Stimulated activated CD4-positive, alpha-beta T cell treated with anti-CD3 and anti-CD28 coated beads, Interleukin-4, amount 100 ng/mL, for 4 hours (primary cell): Measurements from ENCODE around the gene INPP4B.
"Not testable (repeated sequence)": the region's sequence is repeated elsewhere in the genome, so short reads cannot be mapped to it uniquely, and the experiment has no call there.

ENCODE experiments used
- DNase-seq, 2 experiments: peaks; one replicate each; pipeline ENCODE4 v3.0.0-alpha.2; 2020

Gene INPP4B

DNA sequence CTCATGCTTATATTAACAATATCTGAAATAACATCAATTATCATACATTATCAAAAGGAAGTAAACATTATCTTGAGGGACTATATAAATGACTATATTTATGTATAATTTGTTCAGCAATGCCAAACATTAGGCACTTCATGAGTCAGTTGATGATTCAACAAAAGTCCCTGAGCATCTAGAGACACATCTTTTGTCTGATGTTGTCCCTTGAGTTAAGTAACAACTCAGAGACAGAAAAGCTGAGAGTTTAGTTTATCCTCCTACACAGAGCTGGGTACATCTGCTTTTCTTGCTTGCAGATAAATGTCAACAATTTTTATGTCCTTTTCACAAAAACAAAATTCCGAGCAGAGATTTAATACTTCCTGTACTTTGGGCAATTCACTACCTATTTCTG, 311.1 kb downstream of the INPP4B start:
- no peak for DNase-seq

DNA sequence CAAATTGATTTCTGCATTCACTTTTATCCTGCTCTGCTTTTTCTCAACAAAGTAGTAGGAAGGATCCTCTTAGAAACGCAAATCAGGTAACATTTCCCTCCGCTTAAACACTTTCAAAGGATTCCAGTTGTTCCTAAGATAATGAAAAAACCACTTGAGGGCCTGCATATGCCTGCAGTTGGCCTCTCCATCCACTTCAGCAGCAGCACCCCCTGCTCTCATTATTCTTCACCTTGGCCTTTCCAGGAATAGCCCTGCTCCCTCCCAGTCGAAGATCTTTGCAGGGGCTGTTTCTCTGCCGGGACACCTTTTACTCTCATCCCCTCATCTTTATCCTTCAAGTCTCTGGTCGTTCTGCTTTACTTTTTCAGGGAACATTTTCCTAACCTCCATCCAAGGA, 314.0 kb downstream of the INPP4B start:
- DNase-seq, result no peak

DNA sequence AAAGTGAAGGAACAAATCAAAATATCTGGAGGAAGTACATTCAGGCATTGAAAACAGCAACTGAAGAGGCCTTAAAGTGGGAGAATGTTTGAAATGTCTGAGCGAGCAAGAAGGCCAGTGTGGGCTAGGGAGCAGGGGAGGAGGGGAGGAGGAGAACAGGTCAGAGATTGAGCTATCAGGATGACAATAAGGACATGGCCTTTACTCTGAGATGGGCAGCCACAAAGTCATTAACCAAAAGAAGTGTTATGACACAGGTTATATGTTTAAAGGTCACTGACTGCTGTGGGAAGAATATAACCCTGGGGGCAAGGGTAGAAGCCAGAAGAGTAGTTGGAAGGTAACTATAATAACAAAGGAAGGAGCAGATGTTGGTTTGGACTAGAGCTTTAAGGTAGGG, 315.4 kb downstream of the INPP4B start:
- no peak for DNase-seq

DNA sequence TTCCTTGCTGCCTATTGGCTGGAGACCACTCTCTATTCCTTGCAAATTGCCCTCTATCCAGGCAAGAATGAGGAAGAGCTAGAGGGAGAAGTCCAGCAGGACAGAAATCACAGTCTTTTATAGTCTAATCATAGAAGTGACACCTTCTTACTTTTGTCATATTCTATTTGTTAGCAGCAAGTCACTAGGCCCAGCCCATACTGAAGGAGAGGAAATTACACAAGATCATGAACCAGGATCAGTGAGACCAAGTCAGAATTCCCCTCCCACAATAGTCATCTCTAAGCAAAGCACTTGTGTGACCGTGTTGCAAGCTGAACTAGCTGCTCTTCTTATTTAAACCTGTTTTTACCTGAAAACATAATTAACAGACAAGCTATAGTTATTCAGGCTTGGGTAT, 317.7 kb downstream of the INPP4B start:
- no peak for DNase-seq

DNA sequence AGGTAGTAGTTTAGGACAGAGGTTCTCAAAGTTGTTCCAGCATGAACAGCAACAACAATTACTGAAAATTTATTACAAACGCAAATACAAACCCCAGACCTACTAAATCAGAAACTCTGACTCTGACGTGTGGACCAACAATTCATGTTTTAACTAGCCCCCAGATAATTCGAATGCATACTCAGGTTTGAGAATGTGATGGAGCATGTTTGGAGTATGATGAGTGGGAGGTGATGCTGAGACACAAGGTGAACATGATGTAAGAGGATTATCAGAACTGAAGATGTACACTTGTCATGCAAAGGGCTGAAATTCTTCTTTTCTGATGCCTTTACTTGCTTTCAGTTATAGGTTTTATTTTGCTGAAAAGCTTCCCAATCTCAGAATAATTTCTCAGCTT, 323.0 kb downstream of the INPP4B start:
- DNase-seq, result no peak

DNA sequence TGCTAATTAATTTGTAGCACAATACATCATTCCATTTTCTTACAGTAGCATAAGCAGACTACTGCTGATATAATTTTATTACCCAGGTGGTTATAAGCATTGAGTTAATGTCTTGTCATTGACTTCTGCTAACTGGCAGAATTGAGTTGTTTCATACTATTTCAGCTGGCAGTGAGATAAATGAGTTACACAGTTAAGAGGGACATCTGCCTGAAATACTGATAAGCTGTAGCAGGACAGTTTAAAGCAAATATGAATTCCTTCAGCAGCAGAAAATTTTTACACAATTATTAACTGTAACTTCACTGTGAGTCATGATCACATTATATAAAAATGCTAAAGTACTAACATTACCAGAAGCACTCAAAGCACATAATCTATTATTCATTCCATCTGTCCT, 326.8 kb downstream of the INPP4B start:
- DNase-seq, result no peak

DNA sequence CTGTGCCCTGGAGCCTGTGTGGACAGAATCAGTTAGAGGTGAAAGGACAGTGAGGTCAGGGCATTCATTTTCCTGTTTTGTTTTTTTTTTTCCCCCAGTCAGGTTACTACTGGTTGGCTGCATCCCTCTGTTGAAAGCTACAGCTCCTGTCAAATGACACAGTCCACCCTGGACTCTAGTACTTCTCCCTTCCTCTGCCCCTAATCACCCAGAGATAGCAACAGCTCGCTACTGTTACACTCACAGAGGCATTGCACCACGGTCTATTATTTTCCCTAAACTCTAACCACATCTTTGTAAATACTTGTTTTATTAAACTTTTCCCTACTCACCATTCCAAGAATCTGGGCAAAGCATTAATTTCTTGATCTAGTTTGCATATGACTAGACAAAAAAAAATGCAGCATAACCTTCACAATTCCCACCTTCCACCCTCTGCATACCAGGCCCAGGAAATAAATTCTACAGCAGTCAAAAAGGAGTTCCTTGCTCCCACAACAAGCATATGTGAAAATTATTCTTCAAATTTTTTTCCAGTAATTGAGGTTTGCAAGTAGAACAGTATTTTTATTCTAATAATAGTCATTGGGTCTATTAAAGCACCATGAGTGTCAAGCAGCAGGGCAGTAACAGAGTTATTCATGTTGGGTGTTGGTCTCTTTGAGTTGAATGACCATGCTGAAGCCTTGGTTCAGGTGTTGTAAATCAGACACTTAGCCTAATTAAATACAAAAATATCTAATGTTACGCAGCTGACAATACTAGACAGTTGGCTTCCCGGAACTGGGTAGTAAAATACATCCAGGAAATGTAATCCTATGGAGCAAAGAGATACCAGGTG, 329.2 kb downstream of the INPP4B start:
- no peak for DNase-seq

DNA sequence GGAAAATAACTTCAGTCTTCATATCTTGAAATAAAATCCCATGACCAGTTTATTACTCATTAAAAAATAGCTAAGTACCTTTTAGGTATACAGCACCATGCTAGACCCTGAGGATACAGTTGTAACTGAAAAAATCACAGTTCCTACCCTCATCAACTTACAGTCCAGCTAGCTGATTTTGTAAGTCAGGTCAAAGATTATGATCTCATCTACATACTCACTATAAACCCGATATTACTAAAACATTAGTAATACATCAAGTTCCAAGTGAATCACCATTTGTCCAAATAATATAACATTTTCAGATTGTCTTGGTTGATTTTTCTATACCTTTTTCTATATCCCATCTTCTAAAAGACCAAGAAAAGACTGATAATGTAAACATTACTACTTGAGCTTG, 333.9 kb downstream of the INPP4B start:
- no peak for DNase-seq

DNA sequence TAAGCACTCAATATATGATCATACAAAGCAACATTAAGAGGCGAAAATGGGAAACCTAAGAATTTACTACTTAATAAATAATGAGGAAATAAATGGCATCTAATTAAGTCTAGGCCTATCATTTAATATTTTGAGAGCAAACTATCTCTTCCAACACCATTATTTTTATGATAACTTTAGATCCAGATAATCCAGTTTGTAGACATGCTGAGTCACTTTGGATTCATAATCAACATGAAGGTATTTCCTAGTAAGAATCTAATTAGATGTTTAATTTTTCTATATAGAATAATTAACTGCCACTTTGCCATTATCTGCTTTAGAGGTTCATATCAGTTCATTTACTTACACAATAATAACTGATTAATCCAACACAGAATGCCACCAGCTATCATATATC, 336.2 kb downstream of the INPP4B start:
- no peak for DNase-seq

DNA sequence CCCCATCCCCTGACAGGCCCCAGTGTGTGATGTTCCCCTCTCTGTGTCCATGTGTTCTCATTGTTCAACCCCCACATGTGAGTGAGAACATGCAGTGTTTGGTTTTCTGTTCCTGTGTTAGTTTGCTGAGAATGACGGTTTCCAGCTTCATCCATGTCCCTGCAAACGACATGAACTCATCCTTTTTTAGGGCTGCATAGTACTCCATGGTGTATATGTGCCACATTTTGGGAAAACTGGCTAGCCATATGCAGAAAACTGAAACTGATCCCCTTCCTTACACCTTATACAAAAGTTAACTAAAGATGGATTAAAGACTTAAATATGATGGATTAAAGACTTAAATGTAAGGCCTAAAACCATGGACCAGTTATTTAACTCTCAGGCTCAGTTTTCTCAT, 336.7 kb downstream of the INPP4B start:
- not testable (repeated sequence) for DNase-seq

DNA sequence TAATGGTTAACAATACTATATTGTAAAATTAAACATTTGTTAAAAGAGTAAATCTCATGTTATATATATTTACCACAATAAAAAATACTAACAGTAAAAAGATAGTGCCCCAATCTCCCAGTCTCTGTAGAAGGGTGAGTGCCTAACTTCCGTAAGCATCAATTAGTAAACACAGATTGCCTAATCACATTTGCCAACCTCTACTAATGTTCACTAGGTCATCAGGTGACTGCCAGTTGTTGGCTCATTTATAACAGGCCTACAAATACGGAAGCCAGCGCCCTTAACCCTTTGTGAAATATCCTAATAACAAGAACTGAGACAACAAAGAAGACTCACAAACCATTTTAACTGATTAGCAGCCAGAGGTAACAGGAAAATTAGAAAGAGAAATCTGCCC, 345.1 kb downstream of the INPP4B start:
- DNase-seq, result no peak

DNA sequence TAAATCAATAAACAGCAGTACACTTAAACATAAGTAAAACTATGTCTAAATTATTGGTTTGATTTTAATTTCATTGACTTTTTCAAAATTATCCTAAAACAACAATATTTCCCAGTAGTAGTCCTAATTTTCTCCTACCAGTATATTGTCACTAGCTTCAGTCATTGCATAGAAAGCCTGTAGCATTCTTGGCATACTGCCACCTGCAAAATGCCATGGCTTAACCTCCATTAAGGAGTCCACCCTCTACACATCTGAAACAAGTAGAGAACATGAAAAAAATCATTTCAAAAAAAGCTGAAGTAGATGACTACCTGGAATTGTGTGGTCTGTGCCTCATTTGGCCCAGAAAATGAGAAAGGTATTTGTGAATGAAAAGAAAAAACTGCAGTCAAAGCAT, 348.5 kb downstream of the INPP4B start:
- DNase-seq, result no peak

DNA sequence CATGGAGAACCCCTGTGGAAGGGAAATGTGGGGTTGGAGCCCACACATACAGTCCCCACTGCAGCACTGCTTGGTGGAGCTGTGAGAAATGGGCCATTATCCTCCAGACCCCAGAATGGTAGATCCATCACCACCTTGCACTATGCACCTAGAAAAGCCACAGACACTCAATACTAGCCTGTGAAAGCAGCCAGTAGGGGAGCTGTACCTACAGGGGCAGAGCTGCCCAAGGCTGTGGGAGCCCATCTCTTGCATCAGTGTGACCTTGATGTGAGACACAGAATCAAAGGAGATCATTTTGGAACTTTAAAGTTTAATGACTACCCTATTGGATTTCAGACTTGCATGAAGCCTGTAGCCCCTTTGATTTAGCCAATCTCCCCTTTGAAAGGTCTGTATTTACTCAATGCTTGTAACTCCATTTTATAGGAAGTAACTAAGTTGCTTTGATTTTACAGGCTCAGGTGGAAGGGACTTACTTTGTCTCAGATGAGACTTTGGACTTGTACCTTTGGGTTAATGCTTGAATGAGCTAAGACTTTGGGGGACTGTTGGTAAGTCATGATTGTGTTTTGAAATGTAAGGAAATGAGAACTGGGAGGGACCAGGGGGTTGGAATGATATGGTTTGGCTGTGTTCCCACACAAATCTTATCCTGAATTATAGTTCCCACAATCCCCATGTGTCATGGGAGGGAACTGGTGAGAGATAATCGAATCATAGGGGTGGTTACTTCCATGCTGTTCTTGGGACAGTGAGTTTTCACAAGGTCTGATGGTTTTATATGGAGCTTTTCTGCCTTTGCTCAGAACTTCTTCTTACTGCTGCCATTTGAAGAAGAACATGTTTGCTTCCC, 352.6 kb downstream of the INPP4B start:
- DNase-seq, result no peak

DNA sequence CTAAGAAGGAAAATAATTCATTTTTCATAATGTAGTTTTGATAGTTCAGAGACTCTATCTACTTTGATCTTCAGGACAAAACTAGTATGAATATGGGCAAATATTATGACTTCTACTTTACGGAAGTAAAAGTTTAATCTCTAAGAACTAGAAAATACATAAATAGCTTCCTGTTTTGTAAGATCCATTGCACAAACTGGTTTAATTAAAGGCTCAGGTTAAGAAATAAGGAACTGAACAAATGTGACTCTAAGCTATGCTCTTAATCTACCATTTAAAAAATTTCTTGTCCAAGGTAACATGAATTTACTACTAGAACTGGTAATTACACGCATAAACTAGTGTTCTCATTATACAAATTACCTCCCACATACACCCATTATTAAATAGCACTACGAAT, 360.6 kb downstream of the INPP4B start:
- no peak for DNase-seq

DNA sequence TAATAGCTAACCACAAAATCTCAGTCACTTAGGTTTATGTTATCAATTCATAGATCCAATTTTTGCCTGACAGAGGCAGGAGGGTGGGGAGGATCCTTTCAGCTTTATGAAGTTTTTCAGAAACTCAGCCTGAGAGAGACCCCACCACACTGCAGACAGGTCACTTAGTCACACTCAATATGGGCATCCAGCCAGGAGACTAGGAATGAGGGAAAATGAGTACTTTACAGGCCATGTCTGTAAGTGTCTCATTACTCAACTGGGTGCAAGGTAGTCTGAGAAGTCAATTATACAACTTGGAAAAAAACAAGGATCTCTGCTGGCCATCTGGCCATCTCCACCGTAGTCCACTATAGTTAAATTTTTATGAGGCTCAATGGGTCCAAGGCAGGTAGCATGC, 365.9 kb downstream of the INPP4B start:
- no peak for DNase-seq

DNA sequence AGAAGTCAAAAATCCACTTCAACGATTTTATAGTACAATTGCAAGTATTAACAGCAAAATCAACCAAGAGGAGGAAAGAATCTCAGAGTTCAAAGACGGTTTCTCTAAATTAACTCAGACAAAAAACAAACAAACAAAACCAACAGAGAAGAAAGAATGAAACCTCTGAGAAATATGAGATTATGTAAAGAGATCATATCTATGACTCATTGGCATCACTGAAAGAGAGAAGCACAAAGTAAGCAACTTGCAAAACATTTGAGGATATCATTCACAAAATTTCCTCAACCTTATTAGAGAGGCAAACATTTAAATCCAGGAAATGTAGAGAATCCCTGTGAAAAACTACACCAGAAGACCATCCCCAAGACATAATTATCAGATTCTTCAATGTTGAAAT, 370.4 kb downstream of the INPP4B start:
- DNase-seq, result no peak

DNA sequence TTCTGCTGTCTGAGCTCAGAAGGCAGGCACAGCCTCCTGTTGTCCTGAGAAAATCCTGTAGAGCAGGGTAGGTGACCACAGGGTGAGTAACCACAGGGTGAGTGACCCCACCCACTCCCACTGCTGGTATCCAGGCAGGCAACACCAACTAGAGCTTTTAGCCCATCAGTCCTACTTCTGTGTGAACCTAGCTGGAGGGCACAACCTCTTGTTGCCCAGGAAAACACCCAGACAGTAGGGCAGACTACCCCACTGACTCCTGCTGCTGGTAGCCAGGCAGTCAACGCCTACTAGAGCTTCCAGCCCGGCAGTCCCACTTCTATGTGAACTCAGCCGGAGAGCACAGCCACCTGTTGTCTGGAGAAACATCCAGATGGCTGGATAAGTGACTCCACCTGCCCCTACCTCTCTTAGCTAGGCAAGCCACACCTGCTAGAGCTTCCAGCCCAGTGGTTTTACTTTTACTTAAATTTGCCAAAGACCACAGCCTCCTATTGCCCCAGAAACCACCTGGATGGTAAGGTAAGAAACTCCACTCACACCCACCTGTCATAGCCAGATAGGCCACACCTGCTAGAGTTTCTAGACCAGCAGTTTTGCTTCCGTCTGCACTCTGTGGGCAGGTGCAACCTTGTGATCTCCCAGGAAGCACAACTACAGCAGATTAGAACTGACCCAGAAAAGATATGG, 371.6 kb downstream of the INPP4B start:
- DNase-seq, result no peak

DNA sequence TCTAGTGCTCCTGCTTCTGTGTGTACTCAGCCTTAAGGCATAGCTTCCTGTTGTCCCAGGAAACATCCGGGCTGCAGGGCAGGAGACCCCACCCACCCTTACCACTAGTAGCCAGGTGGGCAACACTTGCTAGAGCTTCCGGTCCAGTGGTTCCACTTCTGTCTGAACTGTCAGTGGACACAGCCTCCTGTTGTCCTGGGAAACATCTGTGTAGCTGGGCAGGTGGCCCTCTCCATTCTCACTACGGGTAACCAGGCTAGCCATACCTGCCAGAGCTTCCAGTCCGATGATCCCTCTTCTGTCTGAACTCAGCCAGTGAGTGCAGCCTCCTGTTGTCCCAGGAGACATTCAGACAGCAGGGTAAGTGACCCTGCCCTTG, 372.2 kb downstream of the INPP4B start:
- DNase-seq, result no peak

DNA sequence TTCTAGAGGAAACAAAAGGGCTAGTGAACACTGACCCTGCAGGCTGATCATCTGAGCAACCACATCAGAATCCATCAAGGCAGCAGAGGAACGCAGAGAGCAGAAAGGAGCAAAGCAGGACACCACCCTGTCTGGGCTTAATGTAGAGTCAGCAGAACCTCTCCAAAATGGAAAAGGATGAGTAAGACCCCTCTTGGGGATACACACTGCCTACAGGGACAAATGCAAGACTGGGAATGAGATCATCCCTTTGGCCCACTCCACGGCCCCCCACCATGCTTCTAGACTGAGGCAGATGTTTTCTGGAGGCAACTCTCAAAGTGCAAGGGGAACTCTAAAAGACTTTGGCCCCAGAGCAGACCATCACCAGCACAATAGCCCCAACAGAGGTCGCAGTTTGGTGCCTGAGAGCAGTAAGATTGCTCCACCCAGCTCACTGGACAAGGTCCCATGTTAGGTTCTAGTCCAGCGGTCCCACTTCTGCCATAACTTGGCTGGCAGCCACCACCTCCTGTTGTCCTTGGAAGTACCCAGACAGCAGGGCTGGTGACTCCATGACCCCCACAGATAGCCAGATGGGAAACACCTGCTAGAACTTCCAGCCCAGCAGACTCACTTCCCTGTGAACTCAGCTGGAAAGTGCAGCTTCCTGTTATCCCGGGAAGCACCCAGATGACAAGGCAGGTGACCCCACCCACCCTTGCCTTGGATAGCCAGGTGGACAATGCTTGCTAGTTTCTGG, 372.7 kb downstream of the INPP4B start:
- no peak for DNase-seq

DNA sequence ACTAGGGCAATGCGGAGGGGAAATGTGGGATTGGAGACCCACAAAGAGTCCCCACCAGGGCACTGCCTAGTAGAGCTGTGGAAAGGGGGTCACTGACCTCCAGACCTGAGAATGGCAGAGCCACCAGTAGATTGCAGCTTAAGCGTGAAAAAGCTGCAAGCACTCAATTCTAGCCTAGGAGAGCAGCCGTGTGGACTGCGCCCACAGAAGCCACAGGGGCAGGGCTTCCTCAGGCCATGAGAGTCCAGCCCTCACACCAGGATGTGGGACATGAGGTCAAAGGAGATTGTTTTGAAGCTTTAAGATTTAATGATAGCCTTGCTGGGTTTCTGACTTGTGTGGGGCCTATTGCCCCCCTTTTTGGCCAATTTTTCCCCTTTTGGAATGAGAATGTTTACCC, 379.0 kb downstream of the INPP4B start:
- no peak for DNase-seq

DNA sequence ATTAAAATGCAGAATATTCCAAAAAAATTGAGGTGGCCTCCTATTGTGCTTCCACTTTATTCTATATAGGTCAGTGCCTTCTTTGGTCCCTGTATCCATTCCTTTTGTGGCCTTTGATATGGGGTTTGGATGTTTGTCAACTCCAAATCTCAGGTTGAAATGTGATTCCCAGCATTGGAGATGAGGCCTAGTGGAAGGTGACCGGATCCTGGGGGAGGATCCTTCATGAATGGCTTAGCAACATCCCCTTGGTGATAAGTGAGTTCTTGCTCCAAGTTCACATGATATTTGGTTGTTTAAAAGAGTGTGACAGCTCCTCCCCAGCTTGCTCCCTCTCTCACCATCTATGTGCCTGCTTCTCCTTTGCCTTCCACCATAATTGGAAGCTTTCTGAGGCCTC, 380.6 kb downstream of the INPP4B start:
- DNase-seq, result no peak

DNA sequence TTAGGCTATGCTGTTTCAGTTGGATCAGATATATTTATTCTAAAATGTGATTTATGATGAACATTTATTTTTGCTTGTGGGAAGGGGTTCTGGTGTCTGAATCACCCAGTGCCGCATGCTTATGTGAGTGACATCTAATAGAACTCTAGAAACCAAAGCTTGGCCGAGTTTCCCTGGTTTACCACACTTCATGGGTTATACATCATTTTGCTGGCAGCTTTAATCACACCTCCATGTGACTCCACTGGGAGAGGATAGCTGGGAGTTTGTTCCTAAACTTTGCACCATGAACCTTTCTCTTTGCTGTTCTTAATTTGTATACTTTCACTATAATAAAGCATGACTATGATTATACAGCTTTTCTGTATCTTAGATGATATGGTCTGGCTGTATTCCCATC, 382.9 kb downstream of the INPP4B start:
- no peak for DNase-seq
